GM10266 (cell line): ENCODE data around the gene LAMA3.

Source experiments
- DNase-seq: peaks from one replicate; pipeline ENCODE4 v3.0.0; 2012; ENCODE audit errors: extremely low spot score
- CTCF ChIP-seq: IDR thresholded peaks from 2 replicates; pipeline ENCODE4 v1.5.1; 2012; ENCODE audit warnings: mild to moderate bottlenecking, low read depth; ENCODE audit not compliant: control insufficient read depth, insufficient read depth; ENCODE audit errors: missing control alignments

The LAMA3 gene

DNA sequence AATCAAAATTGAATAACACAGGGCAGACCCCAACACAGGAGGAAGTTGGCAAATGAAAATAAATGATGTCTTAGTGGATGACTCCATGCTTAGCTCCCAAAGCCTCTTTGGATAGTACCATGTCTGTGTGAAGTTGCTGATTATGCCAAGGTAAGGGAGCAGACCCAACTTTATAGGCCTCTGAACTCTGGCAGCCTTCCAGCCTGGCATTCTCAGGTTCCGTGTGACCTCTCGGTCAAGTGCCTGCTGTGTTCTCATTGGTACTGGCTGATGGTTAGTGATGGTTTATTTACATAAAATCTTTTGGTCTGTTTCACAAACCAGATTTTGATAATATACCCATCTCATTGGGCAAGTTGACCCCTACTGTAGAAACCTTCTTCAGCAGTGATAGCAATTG is 213.1 kb downstream of the LAMA3 start:
- no peak for TF ChIP-seq CTCF
- no peak for DNase-seq

DNA sequence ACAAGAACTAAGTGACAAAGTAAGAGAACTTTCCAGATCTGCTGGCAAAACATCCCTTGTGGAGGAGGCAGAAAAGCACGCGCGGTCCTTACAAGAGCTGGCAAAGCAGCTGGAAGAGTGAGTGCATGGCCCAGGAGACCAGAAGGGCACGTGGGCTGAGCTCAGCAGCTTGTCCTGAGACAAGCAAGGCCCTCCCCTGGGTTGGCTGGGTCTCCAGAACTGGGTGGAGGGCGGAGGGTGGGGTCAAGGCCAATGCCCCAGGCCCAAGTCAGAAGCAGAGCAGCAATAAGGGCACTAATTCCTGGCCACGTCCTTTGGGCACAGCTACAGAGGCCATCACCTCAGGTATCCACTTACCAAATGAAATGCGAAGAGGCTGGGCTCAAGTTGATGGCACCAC is 214.7 kb downstream of the LAMA3 start:
- DNase-seq: no peak
- no peak for TF ChIP-seq CTCF

- DNase-seq: no peak
- no peak for TF ChIP-seq CTCF
Measured at GRCh38 chr18:23906658-23907057, 217.4 kb downstream of the LAMA3 start.

DNA sequence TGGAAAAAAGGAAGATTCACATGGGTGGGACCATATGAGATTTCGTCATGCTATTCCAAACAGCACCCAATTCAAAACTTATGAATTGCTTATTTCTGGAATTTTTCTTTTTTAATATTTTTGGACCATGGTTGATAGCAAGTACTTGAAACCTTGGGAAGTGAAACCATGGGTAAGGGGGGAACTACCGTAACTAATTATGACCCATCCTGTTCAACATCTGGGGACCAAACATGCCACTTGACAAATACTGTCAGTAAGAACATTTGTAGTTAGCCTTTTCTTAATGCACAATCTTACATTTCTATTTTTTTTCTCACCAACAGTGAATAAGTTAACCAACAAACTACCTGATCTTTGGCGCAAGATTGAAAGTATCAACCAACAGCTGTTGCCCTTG is 219.6 kb downstream of the LAMA3 start:
- TF ChIP-seq CTCF: no peak
- no peak for DNase-seq

- DNase-seq: no peak
- TF ChIP-seq CTCF: no peak
Measured at GRCh38 chr18:23910032-23910431, 220.8 kb downstream of the LAMA3 start.

DNA sequence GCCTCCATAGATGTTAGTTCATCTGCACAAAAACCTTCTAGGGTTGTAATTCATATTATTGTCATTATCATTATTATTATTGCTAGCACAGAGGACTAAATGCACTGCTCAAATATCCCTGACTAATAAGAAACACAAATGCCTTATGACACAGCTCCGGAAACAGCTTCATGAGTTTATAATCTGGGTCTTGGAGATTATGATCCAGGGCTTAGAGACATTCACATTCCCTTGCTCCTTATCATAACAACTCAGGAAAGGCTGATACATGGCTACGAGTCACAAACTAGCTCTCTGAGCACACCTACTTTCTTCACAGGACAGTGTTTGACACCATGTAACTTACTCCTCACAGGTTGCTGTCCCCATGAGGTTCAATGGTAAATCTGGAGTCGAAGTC is 223.1 kb downstream of the LAMA3 start:
- no peak for TF ChIP-seq CTCF
- no peak for DNase-seq

GRCh38 chr18:23916338-23916737 is 227.1 kb downstream of the LAMA3 start:
- TF ChIP-seq CTCF: no peak
- DNase-seq: no peak
